HUDEP-2 (cell line): Measurements from ENCODE around the gene PRAMEF15.
"Not testable (repeated sequence)": the region's sequence is repeated elsewhere in the genome, so short reads cannot be mapped to it uniquely, and the experiment has no call there.

Experiments used
- DNase-seq, 76 experiments: peaks; one replicate each; lab custom pipeline; 2025; ENCODE audit not compliant: unreplicated experiment in 76 of 76; lab: John Stamatoyannopoulos, UW

The PRAMEF15 gene

GRCh38 chr1:13315281-13315680 is at the start of gene PRAMEF15:
TSS of gene PRAMEF15 (plus strand) at chr1:13315581. CDS start at chr1:13318408, 2,827 bp downstream.
- DNase-seq = not testable (repeated sequence)

DNA sequence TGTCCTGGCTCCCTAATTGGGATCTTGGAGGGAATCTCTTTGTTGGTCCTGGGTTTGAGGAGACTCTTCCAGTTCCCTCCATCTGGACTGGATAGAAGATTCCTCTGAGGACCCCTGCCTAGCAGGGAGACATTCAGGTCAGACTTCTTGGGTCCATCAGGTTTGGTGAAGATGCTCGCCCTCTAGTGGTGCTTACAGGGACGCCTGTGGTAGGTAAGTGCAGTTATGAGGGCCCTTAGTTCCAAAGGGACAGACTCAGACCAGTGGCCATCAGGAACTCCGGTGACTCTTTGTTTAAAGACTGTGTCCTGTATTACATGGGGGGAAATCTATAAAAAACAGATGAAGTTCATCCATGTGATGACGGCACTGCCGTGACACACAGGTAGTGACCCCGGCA is 38.4 kb upstream of the PRAMEF15 start:
- DNase-seq = not testable (repeated sequence)

GRCh38 chr1:13279617-13280016 is 35.8 kb upstream of the PRAMEF15 start:
- DNase-seq = not testable (repeated sequence)

DNA sequence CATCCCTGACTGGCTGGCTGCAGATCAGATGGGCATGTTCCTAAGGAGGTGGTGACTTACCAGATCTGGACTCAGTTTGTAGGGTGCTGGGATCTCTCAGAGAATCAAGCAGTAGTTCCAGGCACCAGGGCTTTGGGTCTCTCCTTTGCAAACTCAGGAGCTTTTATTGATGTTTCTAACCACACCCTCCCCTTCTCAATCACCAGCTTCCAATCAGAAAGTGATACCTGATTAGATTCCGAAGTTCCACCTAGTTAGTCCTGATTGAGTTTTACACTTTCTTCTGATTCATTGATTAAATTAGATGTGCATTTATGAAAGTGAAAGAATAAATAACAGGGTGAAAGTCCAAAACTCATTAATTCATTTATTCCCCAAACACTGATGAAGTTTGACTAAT is 30.3 kb upstream of the PRAMEF15 start, which contains the start of gene PRAMEF8:
PRAMEF8 (minus strand) TSS at position 101 of the 400 bp plus-strand sequence. CDS start 1,046 bp downstream, outside the sequence.
- not testable (repeated sequence) for DNase-seq

DNA sequence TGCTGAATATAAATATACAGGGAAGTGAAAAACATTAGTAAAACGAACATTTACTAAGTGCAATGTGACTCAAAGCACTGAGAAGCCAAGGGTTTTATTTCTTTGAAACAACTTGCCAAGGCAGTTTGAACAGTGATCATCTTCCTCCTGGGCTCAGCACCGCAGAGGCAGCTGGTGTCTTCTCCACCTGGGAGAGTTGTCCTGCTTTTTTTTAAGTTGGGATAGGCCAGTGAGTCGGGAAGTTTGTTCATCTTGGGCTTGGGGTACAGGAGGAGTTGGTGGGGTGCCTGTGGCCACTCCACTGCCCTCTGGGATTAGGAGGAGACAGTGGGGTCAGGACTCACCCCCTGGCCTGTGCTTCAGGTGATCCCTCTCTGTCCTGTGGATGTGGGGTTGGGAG is 26.4 kb upstream of the PRAMEF15 start:
- DNase-seq = not testable (repeated sequence)

- not testable (repeated sequence) for DNase-seq
Observed at GRCh38 chr1:13297216-13297931, 18.0 kb upstream of the PRAMEF15 start.

GRCh38 chr1:13298699-13299098 is 16.7 kb upstream of the PRAMEF15 start:
- not testable (repeated sequence) for DNase-seq

GRCh38 chr1:13302197-13302596 is 13.2 kb upstream of the PRAMEF15 start:
- not testable (repeated sequence) for DNase-seq

- DNase-seq = not testable (repeated sequence)
Observed at GRCh38 chr1:13303239-13303638, 12.1 kb upstream of the PRAMEF15 start, which contains the start of gene PRAMEF33. TSS of gene PRAMEF33 (plus strand) at chr1:13303539. CDS start at chr1:13305955, 2,416 bp downstream.

DNA sequence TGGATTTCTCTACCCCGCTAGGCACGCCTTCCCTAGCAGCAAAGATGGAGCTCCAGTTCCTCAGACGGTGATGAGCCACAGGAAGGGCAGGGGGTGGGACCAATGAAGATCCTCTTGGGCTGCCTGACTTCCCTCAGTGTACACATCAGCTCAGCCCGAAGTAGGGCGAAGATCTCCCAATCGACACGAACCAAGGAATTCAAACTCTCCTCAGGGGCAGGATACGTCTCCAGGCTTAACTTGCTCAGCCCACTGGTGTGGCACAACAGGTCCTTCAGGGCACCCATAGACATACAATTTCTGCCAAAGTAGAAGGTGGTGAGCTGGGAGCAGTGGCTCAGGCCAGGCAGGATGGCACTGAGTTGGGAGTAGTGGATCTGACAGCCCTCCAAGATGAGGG is 27.1 kb downstream of the PRAMEF15 start:
- not testable (repeated sequence) for DNase-seq

- not testable (repeated sequence) for DNase-seq
Observed at GRCh38 chr1:13347034-13347433, 31.7 kb downstream of the PRAMEF15 start, which contains the start of gene PRAMEF14. TSS of gene PRAMEF14 (minus strand) at chr1:13347134. CDS start at chr1:13345314, 1,820 bp downstream.

- DNase-seq = not testable (repeated sequence)
Observed at GRCh38 chr1:13353476-13353875, 38.1 kb downstream of the PRAMEF15 start.

- DNase-seq = not testable (repeated sequence)
Observed at GRCh38 chr1:13354475-13354874, 39.1 kb downstream of the PRAMEF15 start.

- peak in 26 of 76 experiments; percentile 1 to 56 (median 12) for DNase-seq
Observed at GRCh38 chr1:13356774-13357173, 41.4 kb downstream of the PRAMEF15 start.

DNA sequence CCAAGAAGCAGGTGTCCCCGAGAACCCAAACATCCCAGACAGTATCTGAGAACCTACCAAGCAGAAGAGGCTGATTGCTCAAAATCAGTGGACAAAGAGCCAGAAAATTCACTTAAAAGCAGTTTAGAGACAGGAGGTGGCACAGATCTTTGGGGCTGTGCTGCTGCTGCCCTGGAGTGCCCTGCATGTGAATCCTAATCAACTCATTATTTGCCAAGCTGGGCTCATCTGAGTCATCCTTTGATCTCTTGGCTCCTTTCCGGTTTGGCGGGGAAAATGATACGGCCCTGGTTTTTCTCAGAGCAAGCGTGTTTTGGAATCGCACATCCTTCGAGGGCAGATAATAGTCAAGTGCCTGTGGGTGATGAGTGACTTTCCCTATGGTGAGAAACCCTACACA is 47.0 kb downstream of the PRAMEF15 start:
- DNase-seq = not testable (repeated sequence)

GRCh38 chr1:13364928-13365327 is 49.5 kb downstream of the PRAMEF15 start:
- DNase-seq = not testable (repeated sequence)

GRCh38 chr1:13366536-13366935 is 51.2 kb downstream of the PRAMEF15 start:
- DNase-seq = not testable (repeated sequence)

GRCh38 chr1:13368544-13368943 is 53.2 kb downstream of the PRAMEF15 start:
- DNase-seq = peak in 26 of 76 experiments; percentile 0 to 63 (median 13)
